K562 (cell line): ENCODE data around the gene ITGA3.

Experiments used
- CBX8 ChIP-seq: fragments of 200-600 bp; sonication (generic); IDR thresholded peaks from 2 replicates; pipeline ENCODE4 v1.6.1; 2012; ENCODE audit warnings: borderline replicate concordance, mixed run types, low read depth, mild to moderate bottlenecking, moderate library complexity, mixed read lengths, low read length, control low read depth, inconsistent platforms; ENCODE audit not compliant: poor library complexity, severe bottlenecking; ENCODE audit errors: extremely low read depth
- ELF1 ChIP-seq: fragments of 200-800 bp; sonication (Bioruptor generic); IDR thresholded peaks from 2 replicates; pipeline ENCODE4 v1.6.1; 2016; ENCODE audit warnings: missing genetic modification characterization, missing compliant biosample characterization
- EZH2 ChIP-seq: IDR thresholded peaks from 2 replicates; pipeline ENCODE4 v1.6.1; 2012; ENCODE audit warnings: low read depth, mild to moderate bottlenecking, inconsistent platforms, low read length, borderline replicate concordance
- FOS ChIP-seq: IDR thresholded peaks from 3 replicates; pipeline ENCODE4 v1.6.1; 2011; ENCODE audit not compliant: insufficient read length; ENCODE audit errors: extremely low read depth
- HDAC2 ChIP-seq: fragments of 450-650 bp; IDR thresholded peaks from 2 replicates; pipeline ENCODE4 v1.6.1; 2016; ENCODE audit warnings: mild to moderate bottlenecking
- HDAC6 ChIP-seq: IDR thresholded peaks from 2 replicates; pipeline ENCODE4 v1.6.1; 2012; ENCODE audit warnings: low read depth, mild to moderate bottlenecking, control low read depth, inconsistent platforms, low read length, moderate library complexity
- HNRNPUL1 ChIP-seq: fragments of 200-400 bp; formaldehyde crosslinking; IDR thresholded peaks from 2 replicates; pipeline ENCODE4 v1.6.1; 2017; ENCODE audit warnings: low read length
- MEF2A ChIP-seq: IDR thresholded peaks from 2 replicates; pipeline ENCODE4 v1.6.1; 2011; ENCODE audit warnings: low read depth, mild to moderate bottlenecking, low read length, moderate library complexity; ENCODE audit not compliant: control insufficient read depth
- MTA2 ChIP-seq: fragments of 450-650 bp; IDR thresholded peaks from 2 replicates; pipeline ENCODE4 v1.6.1; 2016; ENCODE audit warnings: low read depth
- NCOA6 ChIP-seq: fragments of 450-650 bp; IDR thresholded peaks from 2 replicates; pipeline ENCODE4 v1.6.1; 2017; ENCODE audit warnings: mild to moderate bottlenecking
- POLR2A ChIP-seq: fragments of 450-650 bp; conservative IDR thresholded peaks from 2 replicates; pipeline ENCODE4 v1.6.1; 2016
- TF ChIP-seq, protein P1 (sequence below), 3 experiments: IDR thresholded peaks in 2 of 3; conservative IDR thresholded peaks in 1 of 3; 2 replicates each; pipeline ENCODE4 v1.5.1; 2011 to 2012; ENCODE audit warnings: low read length in 3 of 3, mild to moderate bottlenecking in 3 of 3, control low read depth in 2 of 3, improper control_type of control experiment in 1 of 3, inconsistent platforms in 1 of 3, low read depth in 1 of 3, mixed read lengths in 1 of 3, moderate library complexity in 1 of 3; ENCODE audit not compliant: insufficient read depth in 2 of 3
- TF ChIP-seq, protein P2 (sequence below): fragments of 250-450 bp; sonication (Bioruptor Pico); IDR thresholded peaks from 2 replicates; pipeline ENCODE4 v1.8.0; 2021; ENCODE audit warnings: mild to moderate bottlenecking, moderate library complexity

DNA sequence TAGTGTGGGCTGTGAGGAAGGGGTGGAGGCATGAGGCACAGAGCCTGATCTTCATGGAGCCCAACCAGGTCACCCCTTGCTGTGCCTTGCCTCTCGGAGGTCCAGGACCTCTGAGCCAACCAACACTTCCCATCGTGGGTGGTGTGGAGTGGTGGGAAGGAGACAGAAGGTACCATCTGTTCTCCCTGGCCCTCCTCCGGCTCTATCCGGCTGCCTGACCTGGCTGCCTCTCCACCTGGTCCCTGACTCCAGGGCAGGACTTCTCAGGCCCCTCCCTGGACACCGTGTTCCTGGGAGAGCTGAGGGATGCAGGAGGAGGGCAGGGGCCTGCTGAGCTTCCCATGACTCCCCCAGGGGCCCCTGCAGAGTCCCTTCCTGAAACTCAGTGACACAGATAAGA, 43.1 kb downstream of the ITGA3 start:
- TF ChIP-seq MTA2 (no peak), POLR2A (no peak), MEF2A (no peak), HDAC2 (no peak), HDAC6 (no peak), HNRNPUL1 (no peak), NCOA6 (no peak), EZH2 (no peak), CBX8 (no peak), ELF1 (tag) (no peak), FOS (no peak)
- TF ChIP-seq, protein P1, sequence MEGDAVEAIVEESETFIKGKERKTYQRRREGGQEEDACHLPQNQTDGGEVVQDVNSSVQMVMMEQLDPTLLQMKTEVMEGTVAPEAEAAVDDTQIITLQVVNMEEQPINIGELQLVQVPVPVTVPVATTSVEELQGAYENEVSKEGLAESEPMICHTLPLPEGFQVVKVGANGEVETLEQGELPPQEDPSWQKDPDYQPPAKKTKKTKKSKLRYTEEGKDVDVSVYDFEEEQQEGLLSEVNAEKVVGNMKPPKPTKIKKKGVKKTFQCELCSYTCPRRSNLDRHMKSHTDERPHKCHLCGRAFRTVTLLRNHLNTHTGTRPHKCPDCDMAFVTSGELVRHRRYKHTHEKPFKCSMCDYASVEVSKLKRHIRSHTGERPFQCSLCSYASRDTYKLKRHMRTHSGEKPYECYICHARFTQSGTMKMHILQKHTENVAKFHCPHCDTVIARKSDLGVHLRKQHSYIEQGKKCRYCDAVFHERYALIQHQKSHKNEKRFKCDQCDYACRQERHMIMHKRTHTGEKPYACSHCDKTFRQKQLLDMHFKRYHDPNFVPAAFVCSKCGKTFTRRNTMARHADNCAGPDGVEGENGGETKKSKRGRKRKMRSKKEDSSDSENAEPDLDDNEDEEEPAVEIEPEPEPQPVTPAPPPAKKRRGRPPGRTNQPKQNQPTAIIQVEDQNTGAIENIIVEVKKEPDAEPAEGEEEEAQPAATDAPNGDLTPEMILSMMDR (IDR thresholded peaks at IDR 0.05 in 2 of 3, conservative IDR thresholded peaks at IDR 0.05 in 1 of 3; ENCODE audit: insufficient read depth in 2 of 3, low read depth in 1 of 3, low read length in 3 of 3): no peak
- TF ChIP-seq, protein P2, sequence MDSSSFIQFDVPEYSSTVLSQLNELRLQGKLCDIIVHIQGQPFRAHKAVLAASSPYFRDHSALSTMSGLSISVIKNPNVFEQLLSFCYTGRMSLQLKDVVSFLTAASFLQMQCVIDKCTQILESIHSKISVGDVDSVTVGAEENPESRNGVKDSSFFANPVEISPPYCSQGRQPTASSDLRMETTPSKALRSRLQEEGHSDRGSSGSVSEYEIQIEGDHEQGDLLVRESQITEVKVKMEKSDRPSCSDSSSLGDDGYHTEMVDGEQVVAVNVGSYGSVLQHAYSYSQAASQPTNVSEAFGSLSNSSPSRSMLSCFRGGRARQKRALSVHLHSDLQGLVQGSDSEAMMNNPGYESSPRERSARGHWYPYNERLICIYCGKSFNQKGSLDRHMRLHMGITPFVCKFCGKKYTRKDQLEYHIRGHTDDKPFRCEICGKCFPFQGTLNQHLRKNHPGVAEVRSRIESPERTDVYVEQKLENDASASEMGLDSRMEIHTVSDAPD: no peak
